HepG2 (cell line): ENCODE results near the gene UGT2A3. TPM values are rescaled to one million over a fixed set of nuclear protein-coding genes. Genes with fewer than 3 reads are reported as not detected.

ENCODE experiments used
- AHDC1 ChIP-seq: sonication (generic); formaldehyde crosslinking; IDR thresholded peaks from 2 replicates; pipeline ENCODE4 v1.5.1; 2020; ENCODE audit warnings: mild to moderate bottlenecking, missing genetic modification reagents, borderline replicate concordance
- GFI1 ChIP-seq: sonication (generic); formaldehyde crosslinking; IDR thresholded peaks from 2 replicates; pipeline ENCODE4 v1.5.0; 2020; ENCODE audit warnings: missing genetic modification reagents, mild to moderate bottlenecking, borderline replicate concordance
- KLF12 ChIP-seq: sonication (generic); formaldehyde crosslinking; IDR thresholded peaks from 2 replicates; pipeline ENCODE4 v1.4.0; 2020; ENCODE audit warnings: missing genetic modification reagents, borderline replicate concordance
- MED8 ChIP-seq: sonication (generic); formaldehyde crosslinking; IDR thresholded peaks from 2 replicates; pipeline ENCODE4 v1.8.1; 2023; ENCODE audit warnings: mild to moderate bottlenecking, missing genetic modification reagents; ENCODE audit not compliant: insufficient replicate concordance
- NONO ChIP-seq, 2 experiments: fragments of 450-650 bp in 1 of 2; sonication (generic) in 1 of 2; formaldehyde crosslinking in 1 of 2; IDR thresholded peaks in 1 of 2; conservative IDR thresholded peaks in 1 of 2; 2 replicates each; pipeline versions ENCODE4 v1.6.1 to v1.8.0; 2017 to 2022; ENCODE audit warnings: mild to moderate bottlenecking in 1 of 2, missing genetic modification reagents in 1 of 2, moderate library complexity in 1 of 2
- SNAPC2 ChIP-seq: sonication (generic); formaldehyde crosslinking; IDR thresholded peaks from 2 replicates; pipeline ENCODE4 v1.8.1; 2022; ENCODE audit warnings: mild to moderate bottlenecking, missing genetic modification reagents
- STAT5B ChIP-seq: sonication (generic); formaldehyde crosslinking; IDR thresholded peaks from 2 replicates; pipeline ENCODE4 v1.4.0; 2020; ENCODE audit warnings: missing genetic modification reagents
- TCF12 ChIP-seq, 2 experiments: fragments of 450-650 bp in 1 of 2; sonication (generic) in 1 of 2; formaldehyde crosslinking in 1 of 2; IDR thresholded peaks; 2 replicates each; pipeline versions ENCODE4 v1.6.1 to v1.8.0; 2017 to 2022; ENCODE audit warnings: antibody characterized with exemption in 1 of 2, mild to moderate bottlenecking in 1 of 2, missing genetic modification reagents in 1 of 2, moderate library complexity in 1 of 2
- ZBTB49 ChIP-seq: sonication (generic); formaldehyde crosslinking; IDR thresholded peaks from 2 replicates; pipeline ENCODE4 v1.4.0; 2020; ENCODE audit warnings: missing genetic modification reagents, borderline replicate concordance
- ZFP91 ChIP-seq: sonication (generic); formaldehyde crosslinking; IDR thresholded peaks from 2 replicates; pipeline ENCODE4 v1.9.0; 2022; ENCODE audit warnings: missing genetic modification reagents, mild to moderate bottlenecking, borderline replicate concordance
- ZFYVE20 ChIP-seq: sonication (generic); formaldehyde crosslinking; IDR thresholded peaks from 2 replicates; pipeline ENCODE4 v1.8.0; 2023; ENCODE audit warnings: low read depth, mild to moderate bottlenecking, moderate library complexity, missing genetic modification reagents, borderline replicate concordance
- ZNF24 ChIP-seq: fragments of 450-650 bp; IDR thresholded peaks from 2 replicates; pipeline ENCODE4 v1.6.1; 2017; ENCODE audit warnings: antibody characterized with exemption, mild to moderate bottlenecking
- ZNF34 ChIP-seq: sonication (generic); formaldehyde crosslinking; IDR thresholded peaks from 2 replicates; pipeline ENCODE4 v1.4.0; 2020; ENCODE audit warnings: mild to moderate bottlenecking, missing genetic modification reagents, borderline replicate concordance
- ZNF382 ChIP-seq: sonication (generic); formaldehyde crosslinking; IDR thresholded peaks from 2 replicates; pipeline ENCODE4 v1.5.0; 2020; ENCODE audit warnings: missing genetic modification reagents, mild to moderate bottlenecking, borderline replicate concordance
- ZNF770 ChIP-seq: sonication (generic); formaldehyde crosslinking; IDR thresholded peaks from 2 replicates; pipeline ENCODE4 v1.5.0; 2020; ENCODE audit warnings: mild to moderate bottlenecking, missing genetic modification reagents
- polyA plus RNA-seq, 8 experiments: library from polyadenylated mRNA; depleted of rRNA in 3 of 8; stranded (reverse) in 7 of 8; unstranded in 1 of 8; fragments of >200 nt; fragmentation: Illumina TruSeq in 4 of 8; extraction: Trizol in 4 of 8; gene quantifications; 2 replicates each; pipeline versions ENCODE4 v1.2.1 to v1.2.3, GENCODE V29; 2011 to 2016; ENCODE audit warnings: low read depth in 4 of 8, missing spikeins in 1 of 8, mixed read lengths in 1 of 8; ENCODE audit not compliant: insufficient read depth in 1 of 8
- total RNA-seq, 5 experiments: library from RNA; depleted of rRNA; stranded (reverse); fragments of >200 nt; fragmentation: Illumina TruSeq; extraction: Trizol; gene quantifications; 2 replicates each; pipeline ENCODE4 v1.2.3, GENCODE V29; 2016; ENCODE audit warnings: low read depth in 1 of 5

UGT2A3 gene
- total and polyA plus RNA-seq, 2 of the 13 experiments (the other 11 are each of a cell fraction or from before 2014, with no cell fraction given), result 61.3 to 97.2 TPM

- TF ChIP-seq ZBTB49 (no peak), ZNF382 (CRISPR knock-in tag) (no peak), SNAPC2 (CRISPR knock-in tag) (no peak), MED8 (CRISPR knock-in tag) (no peak), TCF12 (IDR thresholded peaks at IDR 0.05) (no peak), TCF12 (CRISPR knock-in tag; IDR thresholded peaks at IDR 0.05) (0 out of 2 replicates have a peak, but pooled peaks have one; percentile 37), GFI1 (peak; percentile 77), AHDC1 (CRISPR knock-in tag) (peak; percentile 29; the same call in 1 of the 2 replicates), ZNF34 (CRISPR knock-in tag) (peak; percentile 99; the same call in 1 of the 2 replicates), KLF12 (no peak), NONO (IDR thresholded peaks at IDR 0.05) (no peak), NONO (CRISPR knock-in tag; conservative IDR thresholded peaks at IDR 0.05) (no peak), ZNF24 (0 out of 2 replicates have a peak, but pooled peaks have one; percentile 20), ZFYVE20 (CRISPR knock-in tag) (no peak), ZFP91 (CRISPR knock-in tag) (no peak), ZNF770 (peak; percentile 96), STAT5B (no peak)
These were observed 3.4 kb downstream of the UGT2A3 start (continued) for GRCh38 chr4:68948044-68948743.
